LNCaP clone FGC (cell line): ENCODE results near the gene GALNT18.

ENCODE experiments used
- DNase-seq: peaks from one replicate; pipeline ENCODE4 v3.0.0-alpha.2; 2011; ENCODE audit warnings: low read depth
- H3K4me3 ChIP-seq: 2 replicates; pipeline ENCODE4 v1.5.1; 2011; ENCODE audit warnings: mild to moderate bottlenecking, low read depth, low read length, control low read depth
- TF ChIP-seq, protein P1 (sequence below): IDR thresholded peaks from 2 replicates; pipeline ENCODE4 v1.5.1; 2012; ENCODE audit warnings: mild to moderate bottlenecking; ENCODE audit not compliant: control insufficient read depth, insufficient read depth; ENCODE audit errors: extremely low read depth

GALNT18 gene

DNA sequence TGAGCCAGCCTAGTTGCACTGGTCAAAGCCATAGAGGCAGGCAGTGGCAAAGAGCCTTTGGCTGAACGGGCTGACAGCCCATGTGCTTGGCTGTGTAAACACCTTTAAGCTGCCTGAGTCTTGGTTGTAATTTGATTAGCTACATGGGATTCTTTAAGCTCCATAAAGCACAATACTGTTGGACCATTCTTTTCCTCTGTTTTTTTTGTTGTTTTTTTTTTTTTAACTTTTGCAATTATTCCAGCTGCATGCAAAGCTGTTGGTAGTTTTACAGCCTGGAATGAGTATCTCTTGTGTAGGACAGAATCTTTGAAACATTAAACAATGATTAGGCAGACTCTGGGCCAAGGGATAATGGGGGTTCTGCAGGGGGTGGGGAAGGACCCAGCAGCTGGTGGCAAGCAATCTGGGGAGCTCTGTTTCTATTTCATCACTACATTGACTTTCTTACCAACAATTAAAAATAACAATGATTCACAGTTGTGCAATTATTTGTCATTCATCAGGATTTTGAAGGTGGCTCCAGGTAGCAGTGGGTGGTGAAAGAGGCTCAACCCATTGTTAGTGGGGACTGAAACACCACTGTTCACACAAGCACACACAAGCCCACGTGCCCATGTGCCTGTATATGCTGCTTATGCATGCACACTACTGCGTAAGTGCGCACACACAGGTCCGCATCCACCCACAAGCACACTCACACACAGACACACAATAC, 199.2 kb downstream of the GALNT18 start:
- DNase-seq: peak; percentile 50
- TF ChIP-seq, protein P1, sequence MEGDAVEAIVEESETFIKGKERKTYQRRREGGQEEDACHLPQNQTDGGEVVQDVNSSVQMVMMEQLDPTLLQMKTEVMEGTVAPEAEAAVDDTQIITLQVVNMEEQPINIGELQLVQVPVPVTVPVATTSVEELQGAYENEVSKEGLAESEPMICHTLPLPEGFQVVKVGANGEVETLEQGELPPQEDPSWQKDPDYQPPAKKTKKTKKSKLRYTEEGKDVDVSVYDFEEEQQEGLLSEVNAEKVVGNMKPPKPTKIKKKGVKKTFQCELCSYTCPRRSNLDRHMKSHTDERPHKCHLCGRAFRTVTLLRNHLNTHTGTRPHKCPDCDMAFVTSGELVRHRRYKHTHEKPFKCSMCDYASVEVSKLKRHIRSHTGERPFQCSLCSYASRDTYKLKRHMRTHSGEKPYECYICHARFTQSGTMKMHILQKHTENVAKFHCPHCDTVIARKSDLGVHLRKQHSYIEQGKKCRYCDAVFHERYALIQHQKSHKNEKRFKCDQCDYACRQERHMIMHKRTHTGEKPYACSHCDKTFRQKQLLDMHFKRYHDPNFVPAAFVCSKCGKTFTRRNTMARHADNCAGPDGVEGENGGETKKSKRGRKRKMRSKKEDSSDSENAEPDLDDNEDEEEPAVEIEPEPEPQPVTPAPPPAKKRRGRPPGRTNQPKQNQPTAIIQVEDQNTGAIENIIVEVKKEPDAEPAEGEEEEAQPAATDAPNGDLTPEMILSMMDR: no peak
- H3K4me3 ChIP-seq: no peak overlapping the region

DNA sequence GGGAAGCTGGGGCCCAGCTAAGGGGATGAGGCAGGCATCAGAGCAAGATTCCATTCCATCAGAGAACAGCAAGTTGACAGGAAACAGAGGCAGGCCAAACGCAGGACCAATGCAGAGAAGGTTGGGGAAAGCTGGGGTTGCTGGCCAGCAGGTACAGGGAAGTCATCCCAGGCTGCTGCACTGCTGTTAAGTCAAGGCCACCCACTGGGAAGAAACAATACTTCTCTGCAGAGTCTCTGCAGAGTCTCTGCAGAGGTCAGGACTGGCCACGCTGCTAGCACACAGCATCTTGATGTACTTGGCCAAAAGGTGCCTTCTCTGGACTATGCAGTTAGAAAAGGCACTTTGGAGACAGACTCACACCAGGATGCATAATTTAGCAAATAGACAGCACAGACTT, 200.3 kb downstream of the GALNT18 start:
- TF ChIP-seq, protein P1: no peak
- no peak overlapping the region for H3K4me3 ChIP-seq
- no peak for DNase-seq

DNA sequence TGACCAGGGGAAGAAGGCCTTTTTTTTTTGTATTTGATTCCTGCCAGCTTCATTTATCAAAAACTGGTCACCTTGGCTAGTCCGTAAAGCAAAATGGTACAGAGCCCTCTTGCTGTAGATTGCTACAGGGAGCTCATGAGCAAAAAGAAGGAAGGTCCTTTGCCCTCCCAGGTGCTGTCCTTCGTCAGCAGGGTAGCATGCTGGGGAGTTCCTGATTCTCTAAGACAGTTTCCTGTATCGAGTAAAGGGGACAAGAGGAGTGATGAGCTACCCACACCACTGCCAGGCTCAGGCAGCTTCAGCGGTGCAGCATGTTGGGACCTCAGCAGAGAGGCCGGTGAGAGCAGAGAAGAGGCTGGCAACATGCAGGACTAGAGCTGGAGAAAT, 200.9 kb downstream of the GALNT18 start:
- DNase-seq: no peak
- H3K4me3 ChIP-seq: no peak overlapping the region
- TF ChIP-seq, protein P1: no peak

DNA sequence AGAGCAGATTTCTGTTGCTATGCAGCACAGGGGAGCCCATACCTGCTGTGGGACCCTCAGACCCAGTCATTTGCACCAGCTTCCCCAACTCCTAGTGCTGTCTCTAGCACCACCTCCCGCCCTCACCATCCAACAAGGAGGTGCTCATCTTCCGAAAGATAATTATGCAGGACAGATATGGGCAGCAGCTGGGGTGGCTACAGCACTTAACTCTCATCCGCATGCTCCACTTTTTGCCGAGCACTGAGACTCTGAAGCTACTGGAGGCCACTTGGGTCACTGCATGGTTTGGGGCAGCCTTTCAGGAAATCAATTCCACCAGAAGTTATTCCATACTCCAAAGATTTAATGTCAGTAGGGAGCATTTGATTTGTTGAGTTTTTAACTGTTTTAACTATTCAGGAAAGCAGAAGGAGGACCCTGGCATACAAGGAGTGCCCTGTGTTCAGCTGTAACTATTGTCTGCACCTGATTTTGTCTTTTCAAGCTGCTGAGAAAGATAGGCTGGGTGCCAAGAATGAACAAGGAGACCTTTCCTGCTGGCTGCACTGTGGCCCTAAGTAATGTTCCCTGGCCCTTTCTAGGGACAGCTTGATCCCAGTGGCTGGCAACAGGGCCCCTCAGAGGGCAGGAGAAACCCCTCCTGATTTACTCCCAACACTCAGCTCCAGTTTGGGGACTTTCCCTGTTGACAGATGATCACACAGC, 201.5 kb downstream of the GALNT18 start:
- H3K4me3 ChIP-seq: no peak overlapping the region
- TF ChIP-seq, protein P1: no peak
- no peak for DNase-seq

DNA sequence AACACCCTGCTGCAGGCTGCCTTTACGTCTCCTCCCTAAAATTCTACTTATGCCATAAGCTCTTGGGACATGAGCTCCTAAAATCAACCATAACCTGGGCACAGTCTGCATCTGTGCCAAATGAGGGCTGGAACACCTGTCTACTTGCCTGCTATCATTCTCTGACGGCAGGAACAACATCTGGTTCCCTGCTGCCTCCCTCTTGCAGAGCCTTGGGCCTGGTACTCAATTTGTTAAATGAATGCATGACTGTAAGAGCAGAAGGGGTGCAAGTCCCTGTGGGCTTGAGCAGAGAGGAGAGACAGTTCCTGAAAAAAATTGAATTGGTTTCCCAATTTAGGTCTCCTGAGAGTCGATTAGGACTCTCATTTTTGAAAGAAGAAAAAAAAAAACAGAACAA, 202.1 kb downstream of the GALNT18 start:
- H3K4me3 ChIP-seq: no peak overlapping the region
- TF ChIP-seq, protein P1: no peak
- DNase-seq: no peak

DNA sequence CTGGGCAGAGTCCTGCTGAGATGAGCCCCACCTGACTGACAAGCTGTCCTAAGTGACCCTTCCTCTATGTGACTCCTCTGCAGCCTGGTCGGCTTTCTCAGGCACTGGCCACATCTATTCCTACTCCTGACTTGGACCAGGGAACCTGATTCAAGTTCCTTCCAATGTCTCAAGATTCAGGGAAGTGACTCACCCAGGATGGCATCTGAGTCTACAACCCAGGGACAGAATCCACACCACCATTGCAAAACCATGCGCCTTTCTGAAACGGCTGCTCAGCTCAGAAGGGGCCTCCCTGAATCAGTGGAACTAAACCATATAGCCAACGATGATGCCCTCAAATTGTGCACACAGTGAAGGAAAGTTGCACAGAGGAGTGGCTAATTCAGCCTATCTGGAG, 204.9 kb downstream of the GALNT18 start:
- H3K4me3 ChIP-seq: no peak overlapping the region
- TF ChIP-seq, protein P1: no peak
- no peak for DNase-seq
